Liver (tissue), 9 donors: ENCODE data around the gene PPP1R9A. TPM values are rescaled to one million over a fixed set of nuclear protein-coding genes. Genes with fewer than 3 reads are reported as not detected.

ENCODE experiments used
- DNase-seq: peaks from one replicate; pipeline ENCODE4 v3.0.0-alpha.2; 2017; ENCODE audit warnings: low spot score
- H3K27ac ChIP-seq, 2 donors: one replicate each; pipeline ENCODE4 v1.7.0; 2013; ENCODE audit warnings: inconsistent platforms in 2 of 2, low read length in 2 of 2, control low read depth in 1 of 2, low read depth in 1 of 2, mild to moderate bottlenecking in 1 of 2
- H3K27me3 ChIP-seq, 4 donors: one replicate each; pipeline versions ENCODE4 v1.6.1 to v1.7.0; 2013; ENCODE audit warnings: low read length in 3 of 4, inconsistent platforms in 1 of 4, mild to moderate bottlenecking in 1 of 4, moderate library complexity in 1 of 4; ENCODE audit not compliant: control insufficient read depth in 4 of 4, insufficient read depth in 4 of 4
- H3K36me3 ChIP-seq, 4 donors: one replicate each; pipeline versions ENCODE4 v1.6.1 to v1.7.0; 2013; ENCODE audit warnings: low read length in 3 of 4, mild to moderate bottlenecking in 3 of 4, low read depth in 1 of 4, moderate library complexity in 1 of 4; ENCODE audit not compliant: control insufficient read depth in 4 of 4, insufficient read depth in 3 of 4
- H3K4me1 ChIP-seq, 4 donors: one replicate each; pipeline versions ENCODE4 v1.6.1 to v1.7.0; 2013; ENCODE audit warnings: low read length in 3 of 4, mild to moderate bottlenecking in 3 of 4, moderate library complexity in 1 of 4; ENCODE audit not compliant: control insufficient read depth in 4 of 4, insufficient read depth in 4 of 4
- H3K4me3 ChIP-seq, 3 donors: one replicate each; pipeline versions ENCODE4 v1.6.1 to v1.7.0; 2013; ENCODE audit warnings: low read length in 3 of 3, control low read depth in 1 of 3, low read depth in 1 of 3, mild to moderate bottlenecking in 1 of 3
- H3K9ac ChIP-seq, 2 donors: one replicate each; pipeline ENCODE4 v1.7.0; 2013; ENCODE audit warnings: low read length in 2 of 2, mild to moderate bottlenecking in 2 of 2, moderate library complexity in 2 of 2, control low read depth in 1 of 2, low read depth in 1 of 2
- H3K9me3 ChIP-seq, 4 donors: one replicate each; pipeline versions ENCODE4 v1.6.1 to v1.7.0; 2013; ENCODE audit warnings: low read length in 3 of 4; ENCODE audit not compliant: control insufficient read depth in 4 of 4
- ATF3 ChIP-seq: IDR thresholded peaks from 2 replicates; pipeline ENCODE4 v1.6.1; 2016; ENCODE audit warnings: antibody characterized with exemption
- CTCF ChIP-seq: fragments of 150-350 bp; IDR thresholded peaks from 2 replicates; pipeline ENCODE4 v1.5.1; 2017; ENCODE audit warnings: improper control_type of control experiment, low read depth, low read length; ENCODE audit not compliant: missing input control
- EGR1 ChIP-seq, 2 donors: IDR thresholded peaks; 2 replicates each; pipeline ENCODE4 v1.6.1; 2016 to 2018; ENCODE audit warnings: antibody characterized with exemption in 2 of 2, low read depth in 2 of 2
- FOXA1 ChIP-seq: IDR thresholded peaks from 2 replicates; pipeline ENCODE4 v1.6.1; 2016; ENCODE audit warnings: antibody characterized with exemption
- FOXA2 ChIP-seq: IDR thresholded peaks from 2 replicates; pipeline ENCODE4 v1.6.1; 2016; ENCODE audit warnings: antibody characterized with exemption
- GABPA ChIP-seq, 2 donors: IDR thresholded peaks in 1 of 2; conservative IDR thresholded peaks in 1 of 2; 2 replicates each; pipeline ENCODE4 v1.6.1; 2016; ENCODE audit warnings: antibody characterized with exemption in 2 of 2, mild to moderate bottlenecking in 1 of 2, moderate library complexity in 1 of 2
- HNF4A ChIP-seq, 2 donors: conservative IDR thresholded peaks; 2 replicates each; pipeline ENCODE4 v1.6.1; 2016; ENCODE audit warnings: antibody characterized with exemption in 2 of 2, mild to moderate bottlenecking in 2 of 2
- HNF4G ChIP-seq: IDR thresholded peaks from 2 replicates; pipeline ENCODE4 v1.6.1; 2016; ENCODE audit warnings: antibody characterized with exemption
- JUND ChIP-seq, 2 donors: IDR thresholded peaks; 2 replicates each; pipeline ENCODE4 v1.6.1; 2016; ENCODE audit warnings: antibody characterized with exemption in 2 of 2
- MAX ChIP-seq: IDR thresholded peaks from 2 replicates; pipeline ENCODE4 v1.6.1; 2016; ENCODE audit warnings: antibody characterized with exemption
- NR2F2 ChIP-seq: IDR thresholded peaks from 2 replicates; pipeline ENCODE4 v1.6.1; 2016; ENCODE audit warnings: antibody characterized with exemption
- RAD21 ChIP-seq, 2 donors: IDR thresholded peaks; 2 replicates each; pipeline ENCODE4 v1.6.1; 2016; ENCODE audit warnings: antibody characterized with exemption in 2 of 2, mild to moderate bottlenecking in 2 of 2
- REST ChIP-seq: IDR thresholded peaks from 2 replicates; pipeline ENCODE4 v1.6.1; 2016; ENCODE audit warnings: antibody characterized with exemption, mild to moderate bottlenecking
- RXRA ChIP-seq, 2 donors: IDR thresholded peaks; 2 replicates each; pipeline ENCODE4 v1.6.1; 2017 to 2018; ENCODE audit warnings: antibody characterized with exemption in 2 of 2, mild to moderate bottlenecking in 1 of 2
- SP1 ChIP-seq: IDR thresholded peaks from 2 replicates; pipeline ENCODE4 v1.6.1; 2018; ENCODE audit warnings: antibody characterized with exemption, mild to moderate bottlenecking
- TAF1 ChIP-seq: conservative IDR thresholded peaks from 2 replicates; pipeline ENCODE4 v1.6.1; 2016; ENCODE audit warnings: antibody characterized with exemption, mild to moderate bottlenecking
- YY1 ChIP-seq: IDR thresholded peaks from 2 replicates; pipeline ENCODE4 v1.6.1; 2016; ENCODE audit warnings: antibody characterized with exemption, mild to moderate bottlenecking
- ZBTB33 ChIP-seq: IDR thresholded peaks from 2 replicates; pipeline ENCODE4 v1.6.1; 2016; ENCODE audit warnings: antibody characterized with exemption
- WGBS: extraction: QIAGEN DNeasy Blood & Tissue Kit; methylation state at CpG from one replicate; pipeline ENCODE4 v1.1.7; 2013; 5-methylcytosine and 5-hydroxymethylcytosine counted together
- polyA plus RNA-seq, 2 donors: library from polyadenylated mRNA; stranded (reverse) in 1 of 2; unstranded in 1 of 2; fragments of 200-250 nt in 1 of 2; fragments of >200 nt in 1 of 2; fragmentation: Nextera tagmentation in 1 of 2; extraction: Ambion mirVana in 1 of 2; gene quantifications; one replicate each; pipeline versions ENCODE4 v1.2.1 to v1.2.3, GENCODE V29; 2013 to 2015
- total RNA-seq, 2 donors: library from RNA; depleted of rRNA; stranded (reverse); fragments of >200 nt; gene quantifications; one replicate each; pipeline ENCODE4 v1.2.3, GENCODE V29; 2014
- donor health status: healthy.
- donor health status: healthy.
- donor health status: healthy.
- donor health status: healthy.
- donor health status: healthy.

Gene PPP1R9A
- total and polyA plus RNA-seq, 4 donors: 0.17 to 5.4 (median 2.7) TPM

GRCh38 chr7:95089414-95090315 is 182.3 kb downstream of the PPP1R9A start:
- no peak for TF ChIP-seq HNF4A (conservative IDR thresholded peaks at IDR 0.05)

GRCh38 chr7:95092324-95092723 is 184.9 kb downstream of the PPP1R9A start:
- no peak overlapping the region for H3K4me3 ChIP-seq
- H3K9me3 ChIP-seq: no peaks in the 10 kb centered on the region
- no peaks in the 10 kb centered on the region for H3K4me1 ChIP-seq
- no peaks in the 10 kb centered on the region for H3K27me3 ChIP-seq
- 74% methylated on average over 1 of the region's 1 CpG for WGBS
- DNase-seq: no peak
- H3K27ac ChIP-seq: no peak overlapping the region
- no peaks in the 10 kb centered on the region for H3K36me3 ChIP-seq
- H3K9ac ChIP-seq: no peak overlapping the region
- TF ChIP-seq EGR1 (IDR thresholded peaks at IDR 0.05; ENCODE audit: low read depth in 2 of 2) (no peak), RXRA (IDR thresholded peaks at IDR 0.05) (no peak), JUND (IDR thresholded peaks at IDR 0.05) (no peak), MAX (no peak), CTCF (no peak), HNF4G (no peak), SP1 (no peak), HNF4A (conservative IDR thresholded peaks at IDR 0.05) (no peak), GABPA (IDR thresholded peaks at IDR 0.05 in 1 of 2, conservative IDR thresholded peaks at IDR 0.05 in 1 of 2) (no peak), ATF3 (no peak), NR2F2 (no peak), FOXA1 (no peak), REST (no peak), ZBTB33 (no peak), FOXA2 (no peak), TAF1 (no peak), YY1 (no peak), RAD21 (IDR thresholded peaks at IDR 0.05) (no peak)

More at GRCh38 chr7:95089414-95090315, 182.3 kb downstream of the PPP1R9A start:
- no peak for DNase-seq
- no peaks in the 10 kb centered on the region for H3K36me3 ChIP-seq
- H3K9ac ChIP-seq: no peak overlapping the region
- H3K4me3 ChIP-seq: no peak overlapping the region
- H3K9me3 ChIP-seq: no peaks in the 10 kb centered on the region
- 82% methylated on average over 4 of the region's 4 CpGs for WGBS
- no peak overlapping the region for H3K27ac ChIP-seq
- no peaks in the 10 kb centered on the region for H3K4me1 ChIP-seq
- no peaks in the 10 kb centered on the region for H3K27me3 ChIP-seq
